Nephron progenitor cell (in vitro differentiated cells): ENCODE data around the gene CD109.
A peak's percentile ranks its signal among the peaks of the same experiment; 100 is the strongest.

ENCODE experiments used
- DNase-seq: peaks from one replicate; pipeline ENCODE4 v3.0.0; 2021
- H3K27ac Mint-ChIP-seq: 2 replicates; pipeline ENCODE4 v1.8.0; 2021; ENCODE audit warnings: mild to moderate bottlenecking, moderate library complexity, mixed read lengths
- H3K27me3 Mint-ChIP-seq: 2 replicates; pipeline ENCODE4 v1.8.0; 2021; ENCODE audit warnings: mild to moderate bottlenecking, low read depth, mixed read lengths; ENCODE audit not compliant: poor library complexity
- H3K36me3 Mint-ChIP-seq: 2 replicates; pipeline ENCODE4 v1.8.0; 2021; ENCODE audit warnings: low read depth, mixed read lengths
- H3K4me1 Mint-ChIP-seq: 2 replicates; pipeline ENCODE4 v1.8.0; 2021; ENCODE audit warnings: mixed read lengths
- H3K4me3 Mint-ChIP-seq: 2 replicates; pipeline ENCODE4 v1.8.0; 2021; ENCODE audit warnings: mild to moderate bottlenecking, moderate library complexity, mixed read lengths
- H3K9me3 Mint-ChIP-seq: 2 replicates; pipeline ENCODE4 v1.8.0; 2021; ENCODE audit warnings: mild to moderate bottlenecking, moderate library complexity, mixed read lengths
- CTCF ChIP-seq: fragments of 200-600 bp; sonication (generic); IDR thresholded peaks from 2 replicates; pipeline ENCODE4 v1.5.0; 2021; ENCODE audit warnings: antibody characterized with exemption

The CD109 gene

GRCh38 chr6:73739096-73739495 is 43.1 kb downstream of the CD109 start:
- Mint-ChIP-seq H3K27ac (no peak overlapping the region), H3K36me3 (no peaks in the 10 kb centered on the region), H3K27me3 (peaks cover 4% of the 10 kb centered on the region), H3K4me1 (no peaks in the 10 kb centered on the region), H3K4me3 (no peak overlapping the region), H3K9me3 (no peaks in the 10 kb centered on the region)
- TF ChIP-seq CTCF, result peak; percentile 86
- DNase-seq, result peak; percentile 8

GRCh38 chr6:73742433-73742832 is 46.4 kb downstream of the CD109 start:
- peaks cover 4% of the 10 kb centered on the region for H3K27me3 Mint-ChIP-seq
- no peaks in the 10 kb centered on the region for H3K9me3 Mint-ChIP-seq
- DNase-seq, result no peak
- H3K4me1 Mint-ChIP-seq, result no peaks in the 10 kb centered on the region
- TF ChIP-seq CTCF, result no peak
- H3K36me3 Mint-ChIP-seq, result no peaks in the 10 kb centered on the region
- H3K27ac Mint-ChIP-seq, result no peak overlapping the region
- H3K4me3 Mint-ChIP-seq, result no peak overlapping the region

- no peak for TF ChIP-seq CTCF
- DNase-seq, result no peak
- H3K27ac Mint-ChIP-seq, result no peak overlapping the region
- H3K4me3 Mint-ChIP-seq, result no peak overlapping the region
- H3K36me3 Mint-ChIP-seq, result no peaks in the 10 kb centered on the region
- H3K27me3 Mint-ChIP-seq, result peaks cover 1% of the 10 kb centered on the region
- no peaks in the 10 kb centered on the region for H3K4me1 Mint-ChIP-seq
- no peaks in the 10 kb centered on the region for H3K9me3 Mint-ChIP-seq
These were observed 47.1 kb downstream of the CD109 start for GRCh38 chr6:73743081-73743480.

GRCh38 chr6:73743556-73743955 is 47.6 kb downstream of the CD109 start:
- H3K4me1 Mint-ChIP-seq, result no peaks in the 10 kb centered on the region

GRCh38 chr6:73746787-73747186 is 50.8 kb downstream of the CD109 start:
- no peak for DNase-seq
- Mint-ChIP-seq H3K36me3 (no peaks in the 10 kb centered on the region), H3K9me3 (no peaks in the 10 kb centered on the region), H3K4me1 (no peaks in the 10 kb centered on the region), H3K27ac (no peak overlapping the region), H3K4me3 (no peak overlapping the region), H3K27me3 (no peaks in the 10 kb centered on the region)
- no peak for TF ChIP-seq CTCF

More at GRCh38 chr6:73743556-73743955, 47.6 kb downstream of the CD109 start:
- H3K27ac Mint-ChIP-seq, result no peak overlapping the region
- H3K4me3 Mint-ChIP-seq, result no peak overlapping the region
- H3K27me3 Mint-ChIP-seq, result no peaks in the 10 kb centered on the region
- H3K36me3 Mint-ChIP-seq, result no peaks in the 10 kb centered on the region
- no peak for DNase-seq
- no peaks in the 10 kb centered on the region for H3K9me3 Mint-ChIP-seq
- TF ChIP-seq CTCF, result no peak

GRCh38 chr6:73747289-73747688 is 51.3 kb downstream of the CD109 start:
- H3K4me3 Mint-ChIP-seq, result no peak overlapping the region

More at GRCh38 chr6:73747289-73747688, 51.3 kb downstream of the CD109 start:
- Mint-ChIP-seq H3K36me3 (no peaks in the 10 kb centered on the region), H3K4me1 (no peaks in the 10 kb centered on the region), H3K9me3 (no peaks in the 10 kb centered on the region), H3K27me3 (no peaks in the 10 kb centered on the region), H3K27ac (no peak overlapping the region)
- DNase-seq, result no peak
- no peak for TF ChIP-seq CTCF
